OCI-LY3 (cell line): Measurements from ENCODE around the gene PADI3.

ENCODE experiments used
- H2AFZ ChIP-seq: fragments of 200-600, 300-600 bp; shearing (Covaris generic); 2 replicates; pipeline ENCODE4 v1.6.0; 2014; ENCODE audit warnings: antibody characterized with exemption, low read depth, low read length
- H3K27ac ChIP-seq: fragments of 200-600, 300-600 bp; sonication (generic); 2 replicates; pipeline ENCODE4 v1.5.1; 2014; ENCODE audit warnings: mild to moderate bottlenecking, low read length, moderate library complexity, mixed read lengths
- H3K27me3 ChIP-seq: fragments of 200-600, 300-600 bp; sonication (generic); 2 replicates; pipeline ENCODE4 v1.6.1; 2014; ENCODE audit warnings: low read depth, low read length, mixed read lengths
- H3K36me3 ChIP-seq: fragments of 200-600, 300-600 bp; sonication (generic); replicated peaks from 2 replicates; pipeline ENCODE3; 2014; ENCODE audit warnings: low read depth, low read length, mixed read lengths
- H3K4me1 ChIP-seq: fragments of 300-600, 200-600 bp; sonication (generic); 2 replicates; pipeline ENCODE4 v1.6.1; 2014; ENCODE audit warnings: low read length, mixed read lengths
- H3K4me2 ChIP-seq: fragments of 200-600, 300-600 bp; sonication (generic); 2 replicates; pipeline ENCODE4 v1.6.1; 2014; ENCODE audit warnings: low read length, mixed read lengths
- H3K4me3 ChIP-seq: fragments of 300-600, 200-600 bp; sonication (generic); 2 replicates; pipeline ENCODE4 v1.5.1; 2014; ENCODE audit warnings: antibody characterized with exemption, mild to moderate bottlenecking, low read length, moderate library complexity
- H3K79me2 ChIP-seq: fragments of 300-600, 200-600 bp; shearing (Covaris generic); 2 replicates; pipeline ENCODE4 v1.6.1; 2014; ENCODE audit warnings: mild to moderate bottlenecking, low read length, mixed read lengths
- H3K9ac ChIP-seq: fragments of 300-600, 200-600 bp; shearing (Covaris generic); 2 replicates; pipeline ENCODE4 v1.6.0; 2014; ENCODE audit warnings: mild to moderate bottlenecking, low read length, moderate library complexity
- H3K9me3 ChIP-seq: fragments of 200-600, 300-600 bp; shearing (Covaris generic); 2 replicates; pipeline ENCODE4 v1.6.1; 2014; ENCODE audit warnings: low read length, mixed read lengths; ENCODE audit not compliant: insufficient read depth
- H4K20me1 ChIP-seq: fragments of 200-600, 300-600 bp; sonication (generic); 2 replicates; pipeline ENCODE4 v1.6.1; 2016; ENCODE audit warnings: low read length, mixed read lengths; ENCODE audit not compliant: insufficient read depth
- EZH2phosphoT487 ChIP-seq: fragments of 200-600 bp; shearing (Covaris generic); IDR thresholded peaks from 2 replicates; pipeline ENCODE4 v1.6.1; 2018; ENCODE audit warnings: antibody characterized with exemption, mixed run types, low read depth
- TF ChIP-seq, protein P1 (sequence below): fragments of 200-600, 300-600 bp; sonication (generic); IDR thresholded peaks from 2 replicates; pipeline ENCODE4 v1.5.1; 2014; ENCODE audit warnings: antibody characterized with exemption, low read length, low read depth

The PADI3 gene

DNA sequence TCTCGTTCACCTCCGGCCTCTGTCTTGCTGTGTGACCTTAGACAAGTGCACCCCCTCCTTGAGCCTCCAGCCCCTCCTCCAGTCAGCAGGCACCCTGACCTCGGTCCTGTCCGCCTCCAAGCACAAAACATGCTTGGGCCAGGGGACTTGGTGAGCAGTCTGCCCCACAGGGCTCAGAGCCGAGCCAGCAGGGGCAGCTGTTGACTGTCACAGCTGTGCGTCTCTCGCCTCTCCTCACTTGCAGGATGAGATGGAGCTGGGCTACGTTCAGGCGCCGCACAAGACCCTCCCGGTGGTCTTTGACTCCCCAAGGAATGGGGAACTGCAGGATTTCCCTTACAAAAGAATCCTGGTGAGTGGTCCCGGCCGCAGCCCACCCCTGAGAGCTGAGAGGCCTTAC lies 24.2 kb downstream of the PADI3 start:
- Histone ChIP-seq H3K4me3 (no peak overlapping the region), H3K9ac (no peak overlapping the region), H3K36me3 (no peaks in the 10 kb centered on the region), H3K27ac (no peak overlapping the region), H2AFZ (no peak overlapping the region), H3K79me2 (no peaks in the 10 kb centered on the region), H3K4me2 (no peak overlapping the region), H3K9me3 (no peaks in the 10 kb centered on the region), H3K27me3 (no peaks in the 10 kb centered on the region), H4K20me1 (no peaks in the 10 kb centered on the region), H3K4me1 (no peaks in the 10 kb centered on the region)
- TF ChIP-seq EZH2phosphoT487 = no peak
- TF ChIP-seq, protein P1, sequence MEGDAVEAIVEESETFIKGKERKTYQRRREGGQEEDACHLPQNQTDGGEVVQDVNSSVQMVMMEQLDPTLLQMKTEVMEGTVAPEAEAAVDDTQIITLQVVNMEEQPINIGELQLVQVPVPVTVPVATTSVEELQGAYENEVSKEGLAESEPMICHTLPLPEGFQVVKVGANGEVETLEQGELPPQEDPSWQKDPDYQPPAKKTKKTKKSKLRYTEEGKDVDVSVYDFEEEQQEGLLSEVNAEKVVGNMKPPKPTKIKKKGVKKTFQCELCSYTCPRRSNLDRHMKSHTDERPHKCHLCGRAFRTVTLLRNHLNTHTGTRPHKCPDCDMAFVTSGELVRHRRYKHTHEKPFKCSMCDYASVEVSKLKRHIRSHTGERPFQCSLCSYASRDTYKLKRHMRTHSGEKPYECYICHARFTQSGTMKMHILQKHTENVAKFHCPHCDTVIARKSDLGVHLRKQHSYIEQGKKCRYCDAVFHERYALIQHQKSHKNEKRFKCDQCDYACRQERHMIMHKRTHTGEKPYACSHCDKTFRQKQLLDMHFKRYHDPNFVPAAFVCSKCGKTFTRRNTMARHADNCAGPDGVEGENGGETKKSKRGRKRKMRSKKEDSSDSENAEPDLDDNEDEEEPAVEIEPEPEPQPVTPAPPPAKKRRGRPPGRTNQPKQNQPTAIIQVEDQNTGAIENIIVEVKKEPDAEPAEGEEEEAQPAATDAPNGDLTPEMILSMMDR = no peak

DNA sequence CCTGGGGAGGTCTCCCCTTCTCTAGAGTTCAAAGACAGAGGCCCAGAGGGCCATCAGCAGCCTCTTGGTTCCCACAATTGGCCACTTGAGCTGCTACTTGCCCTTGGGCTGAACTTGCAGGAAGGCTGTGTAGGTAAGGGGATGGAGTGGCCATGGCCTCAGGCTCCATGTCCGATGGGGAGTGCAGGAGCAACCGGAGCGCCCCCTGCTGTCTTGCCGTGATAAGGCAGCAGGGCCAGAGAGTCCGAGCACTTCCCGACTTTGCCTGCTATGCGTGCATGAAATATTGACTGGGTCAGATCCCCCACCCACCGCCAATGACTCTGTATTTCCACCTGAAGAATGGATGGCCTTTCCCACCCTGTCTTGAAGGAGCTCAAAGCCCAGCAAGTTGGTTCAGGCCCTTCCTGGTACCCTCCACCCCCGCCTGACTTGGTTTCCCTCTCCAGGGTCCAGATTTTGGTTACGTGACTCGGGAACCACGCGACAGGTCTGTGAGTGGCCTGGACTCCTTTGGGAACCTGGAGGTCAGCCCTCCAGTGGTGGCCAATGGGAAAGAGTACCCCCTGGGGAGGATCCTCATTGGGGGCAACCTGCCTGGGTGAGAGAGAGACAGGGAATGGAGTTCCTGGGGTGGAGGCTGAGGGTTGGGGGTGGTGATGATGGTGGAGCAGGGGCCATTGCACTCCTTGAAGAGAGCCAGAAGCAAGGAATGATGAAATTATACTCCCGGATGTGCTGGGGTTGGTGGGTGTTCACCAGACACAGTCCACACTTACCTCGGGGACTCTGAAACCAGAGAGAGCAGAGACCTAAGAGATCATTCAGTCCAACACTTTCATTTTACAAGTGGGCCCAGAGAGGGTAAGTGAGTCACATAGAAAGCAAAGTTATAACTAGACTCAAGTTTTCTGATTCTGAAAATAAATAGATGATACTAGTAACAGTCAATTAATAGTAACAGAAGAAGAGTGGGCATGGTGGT lies 25.6 kb downstream of the PADI3 start:
- Histone ChIP-seq H3K79me2 (no peaks in the 10 kb centered on the region), H3K27ac (no peak overlapping the region), H3K4me1 (no peaks in the 10 kb centered on the region), H3K4me2 (no peak overlapping the region), H3K36me3 (no peaks in the 10 kb centered on the region), H3K9me3 (no peaks in the 10 kb centered on the region), H2AFZ (no peak overlapping the region; the same call in 1 of the 2 replicates), H3K9ac (no peak overlapping the region), H4K20me1 (no peaks in the 10 kb centered on the region), H3K4me3 (no peak overlapping the region), H3K27me3 (no peaks in the 10 kb centered on the region)
- TF ChIP-seq, protein P1 = peak; percentile 66
- no peak for TF ChIP-seq EZH2phosphoT487

DNA sequence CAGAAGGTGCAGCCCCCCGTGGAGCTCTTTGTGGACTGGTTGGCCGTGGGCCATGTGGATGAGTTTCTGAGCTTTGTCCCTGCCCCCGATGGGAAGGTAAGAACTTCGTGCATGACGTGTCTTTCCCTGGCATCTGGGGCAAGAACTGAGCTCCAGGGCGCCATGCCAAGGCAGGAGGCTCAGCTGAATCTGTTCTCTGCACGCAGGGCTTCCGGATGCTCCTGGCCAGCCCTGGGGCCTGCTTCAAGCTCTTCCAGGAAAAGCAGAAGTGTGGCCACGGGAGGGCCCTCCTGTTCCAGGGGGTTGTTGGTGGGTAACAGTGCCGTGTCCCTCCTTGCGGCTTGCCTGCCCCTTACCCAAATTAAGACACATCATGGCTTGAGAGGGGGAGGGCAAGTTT lies 27.7 kb downstream of the PADI3 start:
- H3K27me3 ChIP-seq = no peaks in the 10 kb centered on the region
- TF ChIP-seq, protein P1 = no peak
- no peak for TF ChIP-seq EZH2phosphoT487

DNA sequence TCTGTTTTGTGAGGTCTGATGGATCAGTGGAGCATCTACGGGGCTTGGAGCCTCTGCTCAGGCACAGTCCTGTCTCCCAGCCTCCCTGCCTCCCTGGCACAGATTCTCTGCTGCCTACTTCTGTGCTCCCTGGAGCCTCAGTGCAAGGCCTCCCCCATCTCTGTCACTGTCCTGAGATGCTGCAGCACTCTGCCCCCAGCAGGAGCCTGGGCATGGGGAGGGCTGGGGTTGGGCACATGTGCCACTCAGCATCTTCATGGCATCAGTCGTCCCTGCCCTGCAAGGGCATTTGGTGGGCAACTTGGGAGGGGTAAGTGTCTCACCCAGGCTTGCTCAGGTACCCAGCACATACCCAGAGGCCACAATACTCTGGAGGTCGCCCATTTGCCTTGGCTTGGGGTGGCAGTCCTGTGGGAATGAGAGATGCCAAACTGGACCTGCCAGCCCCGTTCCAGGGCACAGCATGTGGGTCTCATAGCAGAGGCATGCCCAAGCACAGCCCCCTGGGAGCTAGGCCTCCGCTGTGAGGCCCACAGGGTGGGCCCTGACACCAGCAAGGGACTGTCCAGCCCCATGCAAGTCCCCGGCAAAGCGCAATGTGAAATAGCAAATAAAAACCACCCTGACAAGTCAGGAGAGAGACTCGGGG lies 28.7 kb downstream of the PADI3 start:
- Histone ChIP-seq H3K9me3 (no peaks in the 10 kb centered on the region), H3K9ac (no peak overlapping the region), H3K4me3 (no peak overlapping the region), H3K4me2 (no peak overlapping the region), H3K79me2 (no peaks in the 10 kb centered on the region), H2AFZ (no peak overlapping the region), H3K27me3 (no peaks in the 10 kb centered on the region), H4K20me1 (no peaks in the 10 kb centered on the region), H3K4me1 (no peaks in the 10 kb centered on the region; the same call in 1 of the 2 replicates), H3K27ac (no peak overlapping the region), H3K36me3 (no peaks in the 10 kb centered on the region)
- TF ChIP-seq EZH2phosphoT487 = no peak
- TF ChIP-seq, protein P1 = no peak

More for the DNA sequence above, 27.7 kb downstream of the PADI3 start:
- Histone ChIP-seq H3K79me2 (no peaks in the 10 kb centered on the region), H3K9me3 (no peaks in the 10 kb centered on the region), H2AFZ (no peak overlapping the region), H3K4me3 (no peak overlapping the region), H3K4me2 (no peak overlapping the region), H3K36me3 (no peaks in the 10 kb centered on the region), H3K4me1 (no peaks in the 10 kb centered on the region), H3K27ac (no peak overlapping the region), H4K20me1 (no peaks in the 10 kb centered on the region), H3K9ac (no peak overlapping the region)
